ENCODE measurements around the gene WDR37. TPM values are rescaled to one million over a fixed set of nuclear protein-coding genes. Genes with fewer than 3 reads are reported as not detected.
"Not testable (repeated sequence)": the region's sequence is repeated elsewhere in the genome, so short reads cannot be mapped to it uniquely, and the experiment has no call there.

WDR37 gene
- total RNA-seq = 20.3 to 21.1 TPM (median 20.8 TPM) in 3 replicates

- peak; percentile 72 to 85 for DNase-seq (ENCODE audit: low spot score in 2 of 2, unreplicated experiment in 2 of 2)
- H3K27me3 Mint-ChIP-seq (ENCODE audit: low read depth) = no peaks in the 10 kb centered on the region
- peaks cover 49% of the 10 kb centered on the region for H3K4me1 Mint-ChIP-seq
- no peaks in the 10 kb centered on the region for H3K9me3 Mint-ChIP-seq
- peak within 1 kb of the TSS; percentile 96 for H3K27ac Mint-ChIP-seq
- peaks cover 9% of the 10 kb centered on the region for H3K36me3 Mint-ChIP-seq
- H3K4me3 Mint-ChIP-seq = peak within 1 kb of the TSS; percentile 94
- TF ChIP-seq CTCF (IDR thresholded peaks at IDR 0.05; ENCODE audit: unreplicated experiment) = no peak
These were observed at the start of gene WDR37 for GRCh38 chr10:1056326-1057105. WDR37 (plus strand) TSS chr10:1056385; CDS start chr10:1072156, 15,771 bp downstream.

- no peak overlapping the region for H3K4me3 Mint-ChIP-seq
- no peak overlapping the region for H3K27ac Mint-ChIP-seq
- no peaks in the 10 kb centered on the region for H3K27me3 Mint-ChIP-seq (ENCODE audit: low read depth)
- no peak for TF ChIP-seq CTCF (IDR thresholded peaks at IDR 0.05; ENCODE audit: unreplicated experiment)
- DNase-seq (ENCODE audit: low spot score in 2 of 2, unreplicated experiment in 2 of 2) = no peak
- H3K9me3 Mint-ChIP-seq = peaks cover 14% of the 10 kb centered on the region
- H3K4me1 Mint-ChIP-seq = peaks cover 2% of the 10 kb centered on the region
- peaks cover 62% of the 10 kb centered on the region for H3K36me3 Mint-ChIP-seq
These were observed 49.6 kb upstream of the WDR37 start for GRCh38 chr10:1006573-1006972.

GRCh38 chr10:1007583-1007982 is 48.6 kb upstream of the WDR37 start:
- peaks cover 2% of the 10 kb centered on the region for H3K4me1 Mint-ChIP-seq
- no peak for TF ChIP-seq CTCF (IDR thresholded peaks at IDR 0.05; ENCODE audit: unreplicated experiment)
- H3K27me3 Mint-ChIP-seq (ENCODE audit: low read depth) = no peaks in the 10 kb centered on the region
- H3K36me3 Mint-ChIP-seq = peaks cover 63% of the 10 kb centered on the region
- no peak for DNase-seq (ENCODE audit: low spot score in 2 of 2, unreplicated experiment in 2 of 2)
- H3K4me3 Mint-ChIP-seq = no peak overlapping the region
- no peak overlapping the region for H3K27ac Mint-ChIP-seq
- H3K9me3 Mint-ChIP-seq = peaks cover 7% of the 10 kb centered on the region

- Mint-ChIP-seq H3K36me3 (peaks cover 58% of the 10 kb centered on the region), H3K4me1 (peaks cover 2% of the 10 kb centered on the region), H3K27ac (peak overlapping the region; percentile 85)
These were observed 47.1 kb upstream of the WDR37 start for GRCh38 chr10:1009071-1009494.

GRCh38 chr10:1009947-1010346 is 46.2 kb upstream of the WDR37 start:
- not testable (repeated sequence) for H3K27ac Mint-ChIP-seq; H3K27me3 Mint-ChIP-seq (ENCODE audit: low read depth); H3K9me3 Mint-ChIP-seq; H3K4me3 Mint-ChIP-seq; DNase-seq (ENCODE audit: low spot score in 2 of 2, unreplicated experiment in 2 of 2); H3K4me1 Mint-ChIP-seq
- H3K36me3 Mint-ChIP-seq = peaks cover 60% of the 10 kb centered on the region

More at GRCh38 chr10:1009071-1009494, 47.1 kb upstream of the WDR37 start:
- peak overlapping the region; percentile 24 for H3K4me3 Mint-ChIP-seq
- no peaks in the 10 kb centered on the region for H3K27me3 Mint-ChIP-seq (ENCODE audit: low read depth)
- DNase-seq (ENCODE audit: low spot score in 2 of 2, unreplicated experiment in 2 of 2) = no peak
- H3K9me3 Mint-ChIP-seq = no peaks in the 10 kb centered on the region
- TF ChIP-seq CTCF (IDR thresholded peaks at IDR 0.05; ENCODE audit: unreplicated experiment) = no peak

GRCh38 chr10:1010703-1011102 is 45.5 kb upstream of the WDR37 start:
- no peak for DNase-seq (ENCODE audit: low spot score in 2 of 2, unreplicated experiment in 2 of 2)
- H3K4me1 Mint-ChIP-seq = peaks cover 2% of the 10 kb centered on the region
- no peak overlapping the region for H3K4me3 Mint-ChIP-seq
- no peak overlapping the region for H3K27ac Mint-ChIP-seq
- no peaks in the 10 kb centered on the region for H3K9me3 Mint-ChIP-seq
- no peaks in the 10 kb centered on the region for H3K27me3 Mint-ChIP-seq (ENCODE audit: low read depth)
- no peak for TF ChIP-seq CTCF (IDR thresholded peaks at IDR 0.05; ENCODE audit: unreplicated experiment)
- peaks cover 56% of the 10 kb centered on the region for H3K36me3 Mint-ChIP-seq
